Heart left ventricle (tissue), 16 donors: ENCODE measurements around the gene ZNF648. TPM values are rescaled to one million over a fixed set of nuclear protein-coding genes. Genes with fewer than 3 reads are reported as not detected.
"Not testable (repeated sequence)": the region's sequence is repeated elsewhere in the genome, so short reads cannot be mapped to it uniquely, and the experiment has no call there.

Experiments used
- ATAC-seq, 4 donors: fragments of 200-7000 bp; cut with Tn5 transposase; one replicate each; pipeline ENCODE4 v1.9.1; 2020 to 2022; ENCODE audit warnings: moderate library complexity in 4 of 4, mild to moderate bottlenecking in 3 of 4, moderate number of reproducible peaks in 1 of 4
- DNase-seq, 5 donors: peaks; one replicate each; pipeline ENCODE4 v3.0.0-alpha.2; 2020
- H3K27ac ChIP-seq, 12 donors: fragments of 200-600 bp; sonication (generic) in 4 of 12; one replicate each; pipeline versions ENCODE4 v1.5.0 to v1.8.0; 2016 to 2022; ENCODE audit warnings: mild to moderate bottlenecking in 2 of 12
- H3K27me3 ChIP-seq, 9 donors: fragments of 200-600 bp; sonication (generic) in 2 of 9; one replicate each; pipeline versions ENCODE4 v1.5.1 to v1.8.0; 2016 to 2022; ENCODE audit warnings: mild to moderate bottlenecking in 3 of 9
- H3K36me3 ChIP-seq, 9 donors: fragments of 200-600 bp; sonication (generic) in 2 of 9; one replicate each; pipeline versions ENCODE4 v1.5.0 to v1.8.0; 2018 to 2022; ENCODE audit warnings: mild to moderate bottlenecking in 2 of 9
- H3K4me1 ChIP-seq, 12 donors: fragments of 200-600 bp; sonication (generic) in 4 of 12; one replicate each; pipeline versions ENCODE4 v1.5.0 to v1.8.0; 2016 to 2022; ENCODE audit warnings: mild to moderate bottlenecking in 3 of 12
- H3K4me3 ChIP-seq, 12 donors: fragments of 200-600 bp; sonication (generic) in 4 of 12; one replicate each; pipeline versions ENCODE4 v1.5.0 to v1.8.0; 2017 to 2022; ENCODE audit warnings: mild to moderate bottlenecking in 9 of 12, moderate library complexity in 4 of 12
- H3K9me3 ChIP-seq, 12 donors: fragments of 200-600 bp; sonication (generic) in 4 of 12; one replicate each; pipeline versions ENCODE4 v1.5.0 to v1.8.0; 2016 to 2022; ENCODE audit warnings: mild to moderate bottlenecking in 1 of 12
- POLR2A ChIP-seq, 2 donors: fragments of 450-650 bp; IDR thresholded peaks; one replicate each; pipeline ENCODE4 v1.6.1; 2017; ENCODE audit warnings: antibody characterized with exemption in 2 of 2, mild to moderate bottlenecking in 2 of 2, moderate library complexity in 2 of 2
- WGBS, 4 donors: extraction: QIAGEN DNeasy Blood & Tissue Kit in 2 of 4; methylation state at CpG; one replicate each; pipeline versions ENCODE4 v1.1.5 to v1.1.7; 2013 to 2018; 5-methylcytosine and 5-hydroxymethylcytosine counted together
- intact Hi-C, 10 donors: fragments of 100-400 bp; cut with DNase I; formaldehyde crosslinking; loops; one replicate each; pipeline versions ENCODE4 v1.11.1 to v1.14.2; 2022
- polyA plus RNA-seq, 2 donors: library from polyadenylated mRNA; stranded (reverse); fragments of 200-250 nt; gene quantifications; one replicate each; pipeline ENCODE4 v1.2.3, GENCODE V29; 2013
- total RNA-seq, 9 donors: library from RNA; depleted of rRNA in 2 of 9; stranded (reverse); fragments of >200 nt in 2 of 9; fragmentation: NEBNext Ultra II Directional in 3 of 9; extraction: Animal tissue kit (Norgen Biotek cat#: 25700) in 3 of 9; gene quantifications; one replicate each; pipeline versions ENCODE4 v1.1.0 to v1.2.4, GENCODE V29; 2016 to 2023
- TF ChIP-seq, protein P1 (sequence below), 12 donors: fragments of 200-600 bp; sonication (generic) in 4 of 12; IDR thresholded peaks; one replicate each; pipeline versions ENCODE4 v1.5.0 to v1.8.0; 2018 to 2022; ENCODE audit warnings: antibody characterized with exemption in 12 of 12, mild to moderate bottlenecking in 5 of 12
- donor health status: ischemic (EF 13 %, LVEDD 7.1; RV severe dilation, severe dysfunction).
- donor health status: healthy with polysubstance abuse.
- donor health status: DM: no; HTN: yes; CAD: no.
- donor health status: DM: no; HTN: no; CAD: no.
- donor health status: ischemic (EF 25% LVEDD 6.9; RV normal size, moderate dysfunction).
- donor health status: ischemic (EF 25% LVEDD 5.7; RV mildly dilated, moderate dysfunction).
- donor health status: healthy.
- donor health status: DM: yes; HTN: yes; CAD: no.
- donor health status: ischemic (EF 35%, LVEDD 5.7; RV mildly dilated, moderate dysfunction).
- donor health status: nonischemic (EF 11% LVEDD 7.7; RV severe dilation, severe dysfunction).
- donor health status: DM: yes; HTN: yes; CAD: no.
- donor health status: PGD.
- donor health status: ischemic (EF 29% LVEDD 5.4; RV normal size, mild dysfunction).
- donor health status: nonischemic (EF 23%, LVEDD 6.1; RV moderate dilation, normal function).

Gene ZNF648
- total and polyA plus RNA-seq, 11 donors: not detected

DNA sequence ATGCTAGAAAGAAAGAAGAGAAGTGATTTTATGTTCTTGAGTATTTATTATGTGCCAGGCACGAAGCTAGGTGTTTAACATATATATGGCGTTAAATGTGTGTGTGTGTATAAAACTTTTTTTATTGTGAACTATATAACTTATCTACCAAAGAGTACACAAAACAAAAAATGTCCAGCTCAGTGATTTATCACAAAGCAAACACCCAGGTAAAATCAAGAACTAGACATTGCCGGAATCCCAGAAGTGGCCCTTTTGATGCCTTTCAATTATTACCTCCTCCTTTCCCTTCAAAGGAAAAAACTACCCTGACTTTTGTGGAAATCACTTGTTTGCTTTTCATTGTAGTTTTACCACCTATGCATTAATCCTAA, 40.5 kb upstream of the ZNF648 start:
- peaks cover 0 to 9% (median under 1%) of the 10 kb centered on the region in 12 donors for H3K9me3 ChIP-seq
- H3K4me1 ChIP-seq: no peaks in the 10 kb centered on the region
- DNase-seq: no peak
- TF ChIP-seq POLR2A (IDR thresholded peaks at IDR 0.05): no peak
- TF ChIP-seq, protein P1, sequence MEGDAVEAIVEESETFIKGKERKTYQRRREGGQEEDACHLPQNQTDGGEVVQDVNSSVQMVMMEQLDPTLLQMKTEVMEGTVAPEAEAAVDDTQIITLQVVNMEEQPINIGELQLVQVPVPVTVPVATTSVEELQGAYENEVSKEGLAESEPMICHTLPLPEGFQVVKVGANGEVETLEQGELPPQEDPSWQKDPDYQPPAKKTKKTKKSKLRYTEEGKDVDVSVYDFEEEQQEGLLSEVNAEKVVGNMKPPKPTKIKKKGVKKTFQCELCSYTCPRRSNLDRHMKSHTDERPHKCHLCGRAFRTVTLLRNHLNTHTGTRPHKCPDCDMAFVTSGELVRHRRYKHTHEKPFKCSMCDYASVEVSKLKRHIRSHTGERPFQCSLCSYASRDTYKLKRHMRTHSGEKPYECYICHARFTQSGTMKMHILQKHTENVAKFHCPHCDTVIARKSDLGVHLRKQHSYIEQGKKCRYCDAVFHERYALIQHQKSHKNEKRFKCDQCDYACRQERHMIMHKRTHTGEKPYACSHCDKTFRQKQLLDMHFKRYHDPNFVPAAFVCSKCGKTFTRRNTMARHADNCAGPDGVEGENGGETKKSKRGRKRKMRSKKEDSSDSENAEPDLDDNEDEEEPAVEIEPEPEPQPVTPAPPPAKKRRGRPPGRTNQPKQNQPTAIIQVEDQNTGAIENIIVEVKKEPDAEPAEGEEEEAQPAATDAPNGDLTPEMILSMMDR (IDR thresholded peaks at IDR 0.05): no peak
- WGBS, 4 donors: 81 to 86% (median 83%) methylated on average over 3 of the region's 3 CpGs
- no peak overlapping the region for H3K4me3 ChIP-seq
- no peaks in the 10 kb centered on the region for H3K36me3 ChIP-seq
- H3K27me3 ChIP-seq: peaks cover 0 to 23% (median 0%) of the 10 kb centered on the region in 9 donors
- no peak for ATAC-seq
- intact Hi-C loops: no loop called here
- no peak overlapping the region for H3K27ac ChIP-seq

DNA sequence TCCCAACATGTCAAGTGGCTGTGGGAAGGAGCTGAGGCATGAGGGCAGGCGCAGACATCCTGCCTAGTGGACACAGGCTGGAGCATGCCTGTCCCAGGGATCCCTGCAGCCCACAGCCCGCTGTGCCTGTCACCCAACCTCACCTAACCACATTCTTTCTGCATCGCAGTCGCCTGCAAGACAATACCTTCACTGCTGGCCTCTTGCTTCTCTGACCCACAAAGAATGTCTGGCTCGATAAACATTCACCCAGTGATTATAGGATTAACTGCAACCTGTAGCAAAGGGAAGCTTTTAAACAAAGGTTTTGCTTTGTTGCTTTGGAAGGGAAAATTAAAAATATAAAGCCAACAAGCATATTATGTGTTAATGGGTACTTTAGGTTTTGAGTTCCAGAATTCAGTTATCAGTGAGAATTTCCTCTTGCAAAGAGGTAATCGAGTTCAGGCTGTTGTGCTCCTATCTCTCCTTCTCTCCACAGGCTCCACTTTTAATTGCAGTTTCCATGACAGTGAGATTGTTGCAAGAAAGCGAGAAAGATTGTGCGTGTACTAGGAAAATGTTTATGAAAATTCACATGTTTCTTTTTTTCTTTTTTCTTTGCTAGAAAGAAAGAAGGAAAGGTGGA, 40.0 kb upstream of the ZNF648 start:
- Histone ChIP-seq H3K9me3 (peaks cover 0 to 9% (median 0%) of the 10 kb centered on the region in 12 donors), H3K36me3 (no peaks in the 10 kb centered on the region), H3K4me3 (no peak overlapping the region), H3K27me3 (peaks cover 0 to 23% (median 0%) of the 10 kb centered on the region in 9 donors), H3K4me1 (no peaks in the 10 kb centered on the region), H3K27ac (no peak overlapping the region)
- DNase-seq: no peak
- intact Hi-C loops: no loop called here
- no peak for ATAC-seq
- TF ChIP-seq, protein P1 (IDR thresholded peaks at IDR 0.05): no peak
- TF ChIP-seq POLR2A (IDR thresholded peaks at IDR 0.05): no peak
- WGBS, 4 donors: 28 to 34% (median 30%) methylated on average over 8 of the region's 8 CpGs

- Histone ChIP-seq H3K9me3 (peaks cover 0 to 9% (median 0%) of the 10 kb centered on the region in 12 donors), H3K4me1 (no peaks in the 10 kb centered on the region), H3K36me3 (no peaks in the 10 kb centered on the region), H3K27ac (no peak overlapping the region), H3K4me3 (no peak overlapping the region), H3K27me3 (peaks cover 0 to 17% (median 0%) of the 10 kb centered on the region in 9 donors)
- WGBS, 4 donors: 88 to 93% (median 90%) methylated on average over 4 of the region's 4 CpGs
- DNase-seq: no peak
- intact Hi-C loops: no loop called here
- no peak for ATAC-seq
- TF ChIP-seq, protein P1 (IDR thresholded peaks at IDR 0.05): no peak
- no peak for TF ChIP-seq POLR2A (IDR thresholded peaks at IDR 0.05)
These were observed 36.8 kb upstream of the ZNF648 start for GRCh38 chr1:182098301-182098700.

DNA sequence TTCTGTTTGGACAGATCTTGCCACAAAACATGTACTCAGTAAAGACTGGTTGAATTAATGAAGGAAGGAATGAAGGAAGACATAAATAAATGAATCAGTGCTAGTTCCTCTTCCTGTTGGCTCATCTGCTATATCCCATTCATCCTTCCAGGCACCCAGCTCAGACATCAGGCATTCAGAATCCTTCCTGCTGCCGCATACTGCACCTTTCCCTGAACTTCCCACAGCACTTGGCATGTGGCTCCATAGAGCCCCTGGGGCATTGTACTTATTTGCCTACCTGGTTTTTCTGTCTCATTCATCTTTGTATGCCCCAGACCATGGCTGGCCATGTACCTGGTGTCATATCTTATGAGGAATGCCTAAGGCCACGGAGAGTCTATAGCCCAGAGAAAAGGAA, 34.4 kb upstream of the ZNF648 start:
- no peak for ATAC-seq
- intact Hi-C loops: no loop called here
- H3K27me3 ChIP-seq: peaks cover 0 to 11% (median 0%) of the 10 kb centered on the region in 9 donors
- TF ChIP-seq, protein P1 (IDR thresholded peaks at IDR 0.05): no peak
- no peak for TF ChIP-seq POLR2A (IDR thresholded peaks at IDR 0.05)
- peaks cover 0 to 5% (median 0%) of the 10 kb centered on the region in 12 donors for H3K4me1 ChIP-seq
- no peak overlapping the region for H3K4me3 ChIP-seq
- H3K36me3 ChIP-seq: no peaks in the 10 kb centered on the region
- H3K27ac ChIP-seq: no peak overlapping the region
- DNase-seq: no peak
- WGBS, 4 donors: 54 to 72% (median 64%) methylated on average over 2 of the region's 2 CpGs
- peaks cover 0 to 9% (median 0%) of the 10 kb centered on the region in 12 donors for H3K9me3 ChIP-seq

DNA sequence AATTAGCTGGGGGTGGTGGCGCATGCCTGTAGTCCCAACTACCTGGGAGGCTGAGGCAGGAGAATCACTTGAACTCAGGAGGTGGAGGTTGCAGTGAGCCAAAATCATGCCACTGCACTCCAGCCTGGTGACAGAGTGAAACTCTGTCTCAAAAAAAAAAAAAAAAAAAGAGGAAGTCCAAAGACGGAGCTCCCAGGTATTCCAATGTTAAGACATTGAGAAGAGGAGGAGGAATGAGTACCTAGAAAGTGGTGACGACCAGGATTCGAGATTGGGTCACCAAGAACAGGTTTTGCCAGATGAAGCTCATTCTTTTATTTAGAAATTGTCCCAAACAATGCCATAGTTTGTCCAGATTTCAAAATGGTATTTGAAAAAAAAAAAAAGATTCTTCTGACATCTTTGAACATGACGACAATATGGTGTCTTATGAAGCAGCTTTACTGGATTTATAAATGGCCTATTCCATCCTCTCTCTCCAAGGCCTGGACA, 33.0 kb upstream of the ZNF648 start:
- H3K27me3 ChIP-seq, H3K4me3 ChIP-seq, H3K9me3 ChIP-seq, H3K27ac ChIP-seq, H3K36me3 ChIP-seq, H3K4me1 ChIP-seq, DNase-seq, ATAC-seq: not testable (repeated sequence)
- WGBS, 4 donors: 82 to 96% (median 91%) methylated on average over 5 of the region's 5 CpGs
- intact Hi-C loops: loop anchor here in 1 of 10 donors (5.0 kb wide), 1 partner anchor 43 kb away; no protein-coding TSS in a partner anchor
